ENCODE results near the gene ADAMTSL2.
A peak's percentile ranks its signal among the peaks of the same experiment; 100 is the strongest.

ADAMTSL2 gene

DNA sequence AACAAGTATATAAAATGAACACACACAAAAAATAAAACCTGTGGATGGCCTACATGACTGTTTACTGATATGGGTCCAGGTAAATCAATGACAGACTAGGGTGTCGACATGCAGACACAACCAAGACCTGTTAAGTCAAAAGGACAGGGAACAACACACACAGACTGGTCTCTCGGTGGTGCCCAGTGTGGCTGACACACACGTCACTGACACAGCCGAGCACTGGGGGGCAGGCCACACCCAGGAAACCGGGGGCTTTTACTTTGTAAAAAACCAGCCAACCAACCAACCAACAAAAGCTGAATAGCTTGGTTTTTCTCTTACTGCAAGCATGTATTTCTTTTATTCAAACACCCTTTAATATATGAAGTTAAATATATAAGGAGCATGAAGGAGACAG is 69.7 kb downstream of the ADAMTSL2 start:
- Histone ChIP-seq H3K36me3 (ENCODE audit: insufficient read depth, low read depth, low read length) (no peaks in the 10 kb centered on the region), H3K4me1 (ENCODE audit: insufficient read depth, low read length) (no peaks in the 10 kb centered on the region; the same call in 1 of the 2 replicates), H3K27me3 (ENCODE audit: insufficient read depth, low read length) (peaks cover 27% of the 10 kb centered on the region), H3K9me3 (ENCODE audit: insufficient read depth, low read depth, low read length) (no peaks in the 10 kb centered on the region), H3K9ac (ENCODE audit: low read depth, low read length) (no peak overlapping the region), H3K4me3 (ENCODE audit: low read length) (no peak overlapping the region), H3K27ac (ENCODE audit: low read length) (no peak overlapping the region)

DNA sequence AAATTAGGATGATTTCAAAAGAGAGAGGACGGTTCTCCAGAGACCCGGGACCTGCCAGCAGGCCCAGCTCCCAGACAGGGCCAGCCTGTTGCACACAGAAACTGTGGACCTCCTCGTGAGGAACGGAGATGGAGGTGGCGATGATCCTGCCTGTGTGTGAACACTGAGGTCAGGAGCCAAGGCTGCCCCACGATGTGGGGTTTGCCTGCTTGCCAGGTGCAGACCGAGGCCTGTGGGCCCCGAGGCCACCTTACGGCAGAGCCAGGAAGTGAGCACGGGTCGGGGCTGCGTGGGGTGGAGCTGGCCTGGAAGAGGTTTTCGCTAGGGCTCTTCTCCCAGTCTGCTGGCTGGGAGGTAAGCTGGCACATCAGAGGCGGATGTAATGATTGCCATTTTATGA is 70.4 kb downstream of the ADAMTSL2 start:
- no peak overlapping the region for H3K27ac ChIP-seq (ENCODE audit: low read length)
- no peaks in the 10 kb centered on the region; the same call in 1 of the 2 replicates for H3K4me1 ChIP-seq (ENCODE audit: insufficient read depth, low read length)
- H3K9ac ChIP-seq (ENCODE audit: low read depth, low read length): no peak overlapping the region
- no peak overlapping the region for H3K4me3 ChIP-seq (ENCODE audit: low read length)
- no peaks in the 10 kb centered on the region for H3K36me3 ChIP-seq (ENCODE audit: insufficient read depth, low read depth, low read length)
- H3K9me3 ChIP-seq (ENCODE audit: insufficient read depth, low read depth, low read length): no peaks in the 10 kb centered on the region
- H3K27me3 ChIP-seq (ENCODE audit: insufficient read depth, low read length): peaks cover 33% of the 10 kb centered on the region

DNA sequence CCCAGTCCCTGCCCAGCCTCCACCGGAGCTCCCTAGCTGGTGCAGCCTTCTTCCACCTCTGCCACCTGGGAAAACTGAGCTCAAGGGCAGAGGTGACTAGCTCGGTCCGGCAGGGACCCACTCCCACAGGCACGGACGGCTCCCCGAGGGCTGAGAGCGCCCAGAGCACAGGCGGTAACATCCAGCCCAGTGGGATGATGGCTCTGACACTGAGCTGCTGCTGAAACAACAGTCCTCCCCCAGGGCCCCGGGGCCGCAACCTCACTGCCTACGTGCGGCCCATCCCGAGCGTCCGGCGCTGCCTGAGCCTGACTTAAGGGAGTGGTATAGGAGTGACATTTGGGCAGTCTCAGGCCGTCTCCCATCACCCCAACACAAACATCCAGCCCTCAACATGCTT is 70.9 kb downstream of the ADAMTSL2 start:
- Histone ChIP-seq H3K4me1 (ENCODE audit: insufficient read depth, low read length) (no peaks in the 10 kb centered on the region; the same call in 1 of the 2 replicates), H3K36me3 (ENCODE audit: insufficient read depth, low read depth, low read length) (no peaks in the 10 kb centered on the region), H3K9me3 (ENCODE audit: insufficient read depth, low read depth, low read length) (no peaks in the 10 kb centered on the region), H3K9ac (ENCODE audit: low read depth, low read length) (no peak overlapping the region), H3K27ac (ENCODE audit: low read length) (no peak overlapping the region), H3K4me3 (ENCODE audit: low read length) (no peak overlapping the region), H3K27me3 (ENCODE audit: insufficient read depth, low read length) (peaks cover 37% of the 10 kb centered on the region)

DNA sequence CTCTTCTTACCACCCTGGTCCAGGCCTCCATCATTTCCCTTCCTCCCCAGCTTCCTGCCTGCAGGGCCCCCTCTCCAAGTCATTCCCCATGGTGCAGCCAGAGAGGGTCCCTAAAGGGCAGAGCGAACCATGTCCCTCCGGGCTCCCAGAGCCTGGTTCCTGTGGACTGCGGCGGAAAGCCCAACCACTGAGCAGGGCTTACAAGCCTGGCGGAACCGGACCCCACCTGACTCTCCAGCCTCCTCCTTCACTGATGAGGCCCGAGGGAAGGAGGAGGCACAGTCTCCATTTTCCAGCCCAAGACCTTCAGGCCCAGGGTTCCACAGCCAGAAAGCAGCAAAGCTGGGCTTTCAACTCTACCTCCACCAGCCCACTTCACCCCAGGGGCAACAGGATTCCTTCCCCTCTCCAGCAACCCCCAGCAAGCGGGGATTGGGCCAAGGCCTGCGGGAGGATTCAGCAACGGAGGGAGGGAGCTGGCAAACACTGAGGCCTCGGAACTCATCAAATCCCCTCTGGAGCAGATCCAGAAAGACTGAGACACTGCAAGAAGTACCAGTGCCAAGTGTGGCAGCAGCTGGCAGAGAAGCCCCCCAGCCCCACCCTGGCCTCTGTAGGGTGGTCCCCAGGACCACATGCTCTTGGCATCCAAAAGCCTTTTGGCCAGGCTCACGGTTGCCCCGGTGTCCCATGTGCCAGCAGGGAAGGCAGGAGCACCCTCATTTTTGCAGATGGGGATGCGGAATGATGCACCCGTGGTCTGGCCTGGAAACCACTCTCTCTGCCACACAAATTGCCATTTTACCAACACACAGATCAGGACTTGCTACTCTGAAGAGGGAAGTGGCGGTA is 71.6 kb downstream of the ADAMTSL2 start:
- H3K9me3 ChIP-seq (ENCODE audit: insufficient read depth, low read depth, low read length): no peaks in the 10 kb centered on the region
- no peak overlapping the region for H3K27ac ChIP-seq (ENCODE audit: low read length)
- H3K36me3 ChIP-seq (ENCODE audit: insufficient read depth, low read depth, low read length): no peaks in the 10 kb centered on the region
- H3K4me1 ChIP-seq (ENCODE audit: insufficient read depth, low read length): no peaks in the 10 kb centered on the region; the same call in 1 of the 2 replicates
- no peak overlapping the region for H3K9ac ChIP-seq (ENCODE audit: low read depth, low read length)
- no peak overlapping the region for H3K4me3 ChIP-seq (ENCODE audit: low read length)
- peaks cover 43% of the 10 kb centered on the region for H3K27me3 ChIP-seq (ENCODE audit: insufficient read depth, low read length)

DNA sequence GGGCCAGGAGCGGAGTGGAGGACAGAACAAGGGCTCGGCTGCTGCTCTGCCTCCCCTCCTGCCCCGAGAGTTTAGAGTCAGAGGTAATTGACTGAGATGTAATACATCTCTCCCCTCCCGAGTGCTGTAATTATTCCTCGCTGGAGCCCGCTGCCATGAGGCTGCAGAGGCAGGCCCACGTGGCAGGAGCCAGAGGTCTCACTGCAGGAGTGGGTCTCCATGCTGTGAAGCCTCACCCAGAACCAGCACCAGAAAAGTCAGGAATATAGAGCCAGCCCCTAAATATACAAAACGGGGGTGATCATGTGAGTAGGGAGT is 72.2 kb downstream of the ADAMTSL2 start:
- Histone ChIP-seq H3K27me3 (ENCODE audit: insufficient read depth, low read length) (peaks cover 43% of the 10 kb centered on the region), H3K36me3 (ENCODE audit: insufficient read depth, low read depth, low read length) (no peaks in the 10 kb centered on the region), H3K9ac (ENCODE audit: low read depth, low read length) (no peak overlapping the region), H3K9me3 (ENCODE audit: insufficient read depth, low read depth, low read length) (no peaks in the 10 kb centered on the region), H3K27ac (ENCODE audit: low read length) (no peak overlapping the region), H3K4me1 (ENCODE audit: insufficient read depth, low read length) (no peaks in the 10 kb centered on the region; the same call in 1 of the 2 replicates), H3K4me3 (ENCODE audit: low read length) (no peak overlapping the region)

DNA sequence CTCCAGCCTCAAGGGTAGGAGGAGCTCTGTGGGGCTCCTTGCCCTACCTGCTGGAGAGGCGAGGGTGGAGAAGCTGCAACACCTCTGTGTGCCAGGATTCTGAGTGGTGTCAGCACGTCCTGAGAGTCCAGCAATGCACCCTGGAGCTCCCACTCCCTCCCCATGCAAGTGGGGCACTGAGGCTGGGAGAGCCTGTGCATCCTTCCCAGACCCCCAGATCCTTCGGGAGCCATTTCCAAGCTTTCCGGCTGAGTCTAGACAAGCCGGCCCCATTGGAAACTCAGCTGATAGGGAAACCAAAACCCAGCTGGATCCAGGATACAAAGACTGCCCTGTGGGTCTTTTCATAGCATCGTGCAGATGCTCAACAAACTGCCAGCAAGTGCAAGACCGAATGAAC is 72.9 kb downstream of the ADAMTSL2 start:
- no peaks in the 10 kb centered on the region; the same call in 1 of the 2 replicates for H3K4me1 ChIP-seq (ENCODE audit: insufficient read depth, low read length)
- H3K4me3 ChIP-seq (ENCODE audit: low read length): no peak overlapping the region
- no peaks in the 10 kb centered on the region for H3K9me3 ChIP-seq (ENCODE audit: insufficient read depth, low read depth, low read length)
- no peaks in the 10 kb centered on the region for H3K36me3 ChIP-seq (ENCODE audit: insufficient read depth, low read depth, low read length)
- no peak overlapping the region for H3K27ac ChIP-seq (ENCODE audit: low read length)
- H3K9ac ChIP-seq (ENCODE audit: low read depth, low read length): no peak overlapping the region
- peaks cover 46% of the 10 kb centered on the region for H3K27me3 ChIP-seq (ENCODE audit: insufficient read depth, low read length)

DNA sequence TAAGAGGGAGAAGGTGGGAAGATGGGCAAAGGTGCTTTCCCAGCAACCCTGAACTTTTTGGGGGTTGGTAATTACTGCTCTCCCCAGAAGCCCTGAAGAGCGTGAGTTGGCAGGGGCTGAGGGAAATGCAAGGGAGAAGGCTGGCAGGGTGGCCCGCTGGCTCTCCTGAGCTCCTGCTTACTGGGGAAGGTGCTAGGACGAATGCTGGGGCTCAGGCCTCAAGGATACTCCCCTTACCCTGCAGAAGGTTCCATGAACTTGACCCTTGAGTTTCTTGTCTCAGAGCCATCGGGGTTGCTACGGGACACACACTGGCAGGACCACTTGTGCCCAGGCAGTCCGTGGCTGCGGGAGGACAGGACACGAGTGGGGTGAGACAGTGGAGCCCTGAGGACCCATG is 73.5 kb downstream of the ADAMTSL2 start:
- H3K4me1 ChIP-seq (ENCODE audit: insufficient read depth, low read length): no peaks in the 10 kb centered on the region; the same call in 1 of the 2 replicates
- H3K9ac ChIP-seq (ENCODE audit: low read depth, low read length): no peak overlapping the region
- no peak overlapping the region for H3K4me3 ChIP-seq (ENCODE audit: low read length)
- H3K9me3 ChIP-seq (ENCODE audit: insufficient read depth, low read depth, low read length): no peaks in the 10 kb centered on the region
- H3K36me3 ChIP-seq (ENCODE audit: insufficient read depth, low read depth, low read length): no peaks in the 10 kb centered on the region
- H3K27me3 ChIP-seq (ENCODE audit: insufficient read depth, low read length): peaks cover 47% of the 10 kb centered on the region
- no peak overlapping the region for H3K27ac ChIP-seq (ENCODE audit: low read length)

DNA sequence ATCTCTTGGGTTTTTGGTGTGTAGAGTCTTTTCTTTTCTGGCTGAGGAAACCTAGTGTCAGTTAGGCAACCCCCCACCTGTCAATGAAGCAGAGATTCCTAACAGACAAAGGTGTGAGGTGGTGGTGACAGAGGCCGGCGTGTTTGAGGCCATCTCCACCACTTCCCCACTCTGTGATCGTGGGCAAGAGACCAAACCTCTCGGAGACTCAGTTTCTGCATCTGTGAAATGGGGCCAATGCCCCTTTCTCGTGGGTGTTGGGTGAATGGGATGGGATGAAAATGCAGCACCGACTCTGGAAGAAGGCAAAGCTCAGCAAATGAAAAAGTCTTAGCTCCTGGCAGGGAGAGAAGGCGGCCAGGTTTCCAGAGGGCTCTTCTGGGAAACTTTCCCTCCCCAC is 73.9 kb downstream of the ADAMTSL2 start:
- peaks cover 51% of the 10 kb centered on the region for H3K27me3 ChIP-seq (ENCODE audit: insufficient read depth, low read length)
- no peak overlapping the region for H3K9ac ChIP-seq (ENCODE audit: low read depth, low read length)
- no peaks in the 10 kb centered on the region for H3K36me3 ChIP-seq (ENCODE audit: insufficient read depth, low read depth, low read length)
- no peaks in the 10 kb centered on the region for H3K9me3 ChIP-seq (ENCODE audit: insufficient read depth, low read depth, low read length)
- no peak overlapping the region for H3K27ac ChIP-seq (ENCODE audit: low read length)
- peak overlapping the region; percentile 46; the same call in 1 of the 2 replicates for H3K4me3 ChIP-seq (ENCODE audit: low read length)
- no peaks in the 10 kb centered on the region; the same call in 1 of the 2 replicates for H3K4me1 ChIP-seq (ENCODE audit: insufficient read depth, low read length)

DNA sequence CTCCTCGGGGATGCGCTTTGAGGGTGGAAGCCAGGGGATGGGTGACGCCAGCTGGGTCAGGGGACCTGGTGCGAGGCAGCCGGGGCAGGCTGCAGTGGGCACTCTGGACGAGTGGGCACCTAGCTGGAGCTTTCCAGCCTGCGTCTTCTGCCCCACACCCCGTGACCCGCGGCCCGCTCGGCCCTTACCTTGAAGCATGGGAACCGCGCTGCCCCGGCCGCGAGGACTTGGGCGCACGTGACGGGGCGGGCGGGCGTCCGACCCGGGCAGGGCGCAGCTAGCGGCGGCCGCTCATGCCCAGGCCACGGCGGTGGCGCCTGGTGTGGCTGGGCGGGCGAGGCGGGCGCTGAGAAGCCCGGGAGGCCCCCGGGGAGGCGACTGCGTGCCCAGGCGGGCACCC is 74.4 kb downstream of the ADAMTSL2 start:
- Histone ChIP-seq H3K27me3 (ENCODE audit: insufficient read depth, low read length) (peaks cover 56% of the 10 kb centered on the region), H3K9me3 (ENCODE audit: insufficient read depth, low read depth, low read length) (no peaks in the 10 kb centered on the region), H3K4me1 (ENCODE audit: insufficient read depth, low read length) (no peaks in the 10 kb centered on the region), H3K9ac (ENCODE audit: low read depth, low read length) (no peak overlapping the region), H3K36me3 (ENCODE audit: insufficient read depth, low read depth, low read length) (no peaks in the 10 kb centered on the region), H3K4me3 (ENCODE audit: low read length) (peak overlapping the region; percentile 46; the same call in 1 of the 2 replicates), H3K27ac (ENCODE audit: low read length) (no peak overlapping the region)

DNA sequence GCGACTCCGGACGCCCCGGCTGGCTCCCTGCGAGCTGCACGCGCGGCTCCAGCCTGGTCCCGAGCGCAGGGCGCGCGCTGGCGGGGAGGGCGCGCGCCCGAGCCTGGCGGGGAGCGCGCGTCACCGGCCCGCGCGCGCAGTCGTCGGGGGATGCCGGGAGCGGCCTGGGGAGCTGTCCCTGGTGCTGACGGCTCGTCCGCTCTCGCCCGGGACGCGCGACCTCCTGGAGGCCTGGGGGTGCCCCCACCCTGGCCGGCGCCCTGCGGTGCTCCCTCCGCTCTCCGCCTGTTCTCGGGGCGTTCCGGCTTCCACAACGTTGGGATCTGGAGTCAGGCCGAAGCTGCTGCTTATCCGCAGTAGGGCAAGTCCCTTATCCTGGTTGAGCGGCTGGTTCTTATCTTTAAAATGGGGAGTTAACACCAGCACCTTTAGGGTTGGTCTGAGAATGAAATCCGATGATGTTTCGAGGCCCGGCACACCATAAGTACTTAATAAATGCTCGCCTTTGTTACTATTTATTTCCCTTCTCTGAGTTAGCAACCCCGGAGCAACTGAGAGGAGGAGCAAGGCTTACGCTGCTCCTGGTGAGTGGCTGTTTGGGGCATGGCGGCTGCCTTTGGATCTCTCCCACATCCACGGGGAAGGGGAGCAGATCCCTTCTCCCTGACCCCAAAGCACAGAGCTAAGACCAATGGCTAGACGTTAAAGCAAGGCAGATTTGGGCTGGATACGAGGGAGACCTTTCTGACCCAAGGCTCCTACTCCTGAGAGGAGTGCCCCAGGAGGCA is 75.0 kb downstream of the ADAMTSL2 start, which contains the start of gene FAM163B:
Gene FAM163B, minus strand, starts transcription at position 79 of the 788 bp plus-strand sequence. CDS start 29,166 bp downstream, outside the sequence.
- H3K27ac ChIP-seq (ENCODE audit: low read length): no peak within 1 kb of the TSS
- peak within 1 kb of the TSS; percentile 46; the same call in 1 of the 2 replicates for H3K4me3 ChIP-seq (ENCODE audit: low read length)
- no peaks in the 10 kb centered on the region for H3K36me3 ChIP-seq (ENCODE audit: insufficient read depth, low read depth, low read length)
- no peaks in the 10 kb centered on the region for H3K4me1 ChIP-seq (ENCODE audit: insufficient read depth, low read length)
- no peak within 1 kb of the TSS for H3K9ac ChIP-seq (ENCODE audit: low read depth, low read length)
- H3K27me3 ChIP-seq (ENCODE audit: insufficient read depth, low read length): peaks cover 62% of the 10 kb centered on the region
- H3K9me3 ChIP-seq (ENCODE audit: insufficient read depth, low read depth, low read length): no peaks in the 10 kb centered on the region

DNA sequence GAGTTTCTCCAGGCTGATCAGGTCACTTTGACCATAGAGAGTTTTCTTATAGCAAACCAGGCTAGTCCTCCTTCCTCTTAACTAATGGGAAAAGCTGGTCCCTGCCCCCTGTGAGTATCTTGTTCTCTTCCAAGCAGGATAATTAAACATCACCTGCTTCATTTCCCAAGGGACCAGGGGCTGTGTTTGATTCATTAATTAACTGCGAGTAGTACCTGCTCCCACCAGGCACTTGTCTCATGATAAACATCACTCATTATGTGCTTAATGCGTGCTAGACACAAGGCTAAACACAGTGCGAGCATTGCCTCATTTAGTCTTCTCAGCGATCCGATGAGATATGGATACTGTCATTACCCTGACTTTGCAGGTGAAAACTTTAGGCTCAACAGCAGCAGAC is 76.3 kb downstream of the ADAMTSL2 start:
- H3K4me1 ChIP-seq (ENCODE audit: insufficient read depth, low read length): no peaks in the 10 kb centered on the region
- no peak overlapping the region for H3K4me3 ChIP-seq (ENCODE audit: low read length)
- H3K36me3 ChIP-seq (ENCODE audit: insufficient read depth, low read depth, low read length): no peaks in the 10 kb centered on the region
- no peak overlapping the region for H3K27ac ChIP-seq (ENCODE audit: low read length)
- peaks cover 69% of the 10 kb centered on the region for H3K27me3 ChIP-seq (ENCODE audit: insufficient read depth, low read length)
- no peaks in the 10 kb centered on the region for H3K9me3 ChIP-seq (ENCODE audit: insufficient read depth, low read depth, low read length)
- no peak overlapping the region for H3K9ac ChIP-seq (ENCODE audit: low read depth, low read length)

Data from iPS-20b (cell line).